NCI-H2081 (cell line): ENCODE results near the gene TCF7L2.

Source experiments
- DNase-seq, 2 experiments: peaks; one replicate each; lab custom pipeline; 2025; lab: John Stamatoyannopoulos, UW

Gene TCF7L2

GRCh38 chr10:113023017-113023416 is 73.0 kb downstream of the TCF7L2 start:
- no peak for DNase-seq

- DNase-seq = no peak
These were observed 74.9 kb downstream of the TCF7L2 start for GRCh38 chr10:113024930-113025329.

- no peak for DNase-seq
These were observed 75.4 kb downstream of the TCF7L2 start for GRCh38 chr10:113025487-113025886.

- DNase-seq = no peak
These were observed 76.6 kb downstream of the TCF7L2 start for GRCh38 chr10:113026679-113027078.

- DNase-seq = no peak
These were observed 77.2 kb downstream of the TCF7L2 start for GRCh38 chr10:113027230-113027573.

GRCh38 chr10:113027574-113028455 is 77.8 kb downstream of the TCF7L2 start:
- no peak for DNase-seq

- no peak for DNase-seq
These were observed 78.7 kb downstream of the TCF7L2 start for GRCh38 chr10:113028456-113029440.

GRCh38 chr10:113030453-113030852 is 80.4 kb downstream of the TCF7L2 start:
- DNase-seq = no peak

GRCh38 chr10:113031147-113031546 is 81.1 kb downstream of the TCF7L2 start:
- DNase-seq = no peak

GRCh38 chr10:113033991-113034390 is 83.9 kb downstream of the TCF7L2 start:
- DNase-seq = no peak

- no peak for DNase-seq
These were observed 85.8 kb downstream of the TCF7L2 start for GRCh38 chr10:113035732-113036312.

- DNase-seq = no peak
These were observed 86.6 kb downstream of the TCF7L2 start for GRCh38 chr10:113036619-113037018.

- no peak for DNase-seq
These were observed 87.2 kb downstream of the TCF7L2 start for GRCh38 chr10:113037218-113037617.

- DNase-seq = no peak
These were observed 88.1 kb downstream of the TCF7L2 start for GRCh38 chr10:113038183-113038582.

GRCh38 chr10:113038985-113039384 is 88.9 kb downstream of the TCF7L2 start:
- no peak for DNase-seq

GRCh38 chr10:113041324-113041723 is 91.3 kb downstream of the TCF7L2 start:
- no peak for DNase-seq

- no peak for DNase-seq
These were observed 92.0 kb downstream of the TCF7L2 start for GRCh38 chr10:113041841-113042750.

GRCh38 chr10:113042868-113043267 is 92.8 kb downstream of the TCF7L2 start:
- no peak for DNase-seq

- DNase-seq = no peak
These were observed 94.1 kb downstream of the TCF7L2 start for GRCh38 chr10:113044016-113044755.
